T-helper 1 cell treated with Interleukin-12 subunit alpha and Interleukin-12 subunit beta and Interleukin-4 antibody, amounts not matched to agents 30 μg/mL and 1 μg/mL, for 36 hours (primary cell): ENCODE data around the gene ZNF664.
A peak's percentile ranks its signal among the peaks of the same experiment; 100 is the strongest.

Experiments used
- H3K27ac Mint-ChIP-seq: one replicate; pipeline ENCODE4 v1.8.0; 2021; ENCODE audit warnings: mild to moderate bottlenecking, mixed read lengths
- H3K27me3 Mint-ChIP-seq: one replicate; pipeline ENCODE4 v1.8.0; 2021; ENCODE audit warnings: low read depth, mixed read lengths
- H3K36me3 Mint-ChIP-seq: one replicate; pipeline ENCODE4 v1.8.0; 2021; ENCODE audit warnings: low read depth, mixed read lengths
- H3K4me1 Mint-ChIP-seq: one replicate; pipeline ENCODE4 v1.8.0; 2021; ENCODE audit warnings: low read depth, mixed read lengths
- H3K4me3 Mint-ChIP-seq: one replicate; pipeline ENCODE4 v1.8.0; 2021; ENCODE audit warnings: mild to moderate bottlenecking, moderate library complexity, mixed read lengths
- H3K9me3 Mint-ChIP-seq: one replicate; pipeline ENCODE4 v1.8.0; 2021; ENCODE audit warnings: mixed read lengths

Gene ZNF664

GRCh38 chr12:123972457-123973401, at the start of gene ZNF664, which contains the start of gene CCDC92:
TSS of gene ZNF664 (plus strand) at chr12:123973215. CDS start at chr12:124012145, 38,930 bp downstream.
TSS of gene CCDC92 (minus strand) at chr12:123972831. CDS start at chr12:123944305, 28,526 bp downstream.
- peaks cover 12% of the 10 kb centered on the region for H3K4me1 Mint-ChIP-seq
- peak within 1 kb of the TSS; percentile 93 for H3K4me3 Mint-ChIP-seq

GRCh38 chr12:123923927-123924326, 49.1 kb upstream of the ZNF664 start:
- no peak overlapping the region for H3K4me3 Mint-ChIP-seq
- H3K4me1 Mint-ChIP-seq, result no peaks in the 10 kb centered on the region
- H3K9me3 Mint-ChIP-seq, result no peaks in the 10 kb centered on the region
- H3K27ac Mint-ChIP-seq, result no peak overlapping the region
- no peaks in the 10 kb centered on the region for H3K36me3 Mint-ChIP-seq
- H3K27me3 Mint-ChIP-seq, result peaks cover 18% of the 10 kb centered on the region

More at GRCh38 chr12:123972457-123973401, at the start of gene ZNF664, which contains the start of gene CCDC92:
- Mint-ChIP-seq H3K27ac (peak within 1 kb of the TSS; percentile 91), H3K27me3 (peaks cover 13% of the 10 kb centered on the region), H3K36me3 (peaks cover 23% of the 10 kb centered on the region), H3K9me3 (no peaks in the 10 kb centered on the region)

GRCh38 chr12:123924539-123924938, 48.5 kb upstream of the ZNF664 start:
- no peaks in the 10 kb centered on the region for H3K36me3 Mint-ChIP-seq
- H3K27ac Mint-ChIP-seq, result no peak overlapping the region
- peaks cover 18% of the 10 kb centered on the region for H3K27me3 Mint-ChIP-seq

GRCh38 chr12:123928274-123928865, 44.6 kb upstream of the ZNF664 start:
- H3K27me3 Mint-ChIP-seq, result peaks cover 27% of the 10 kb centered on the region
- H3K36me3 Mint-ChIP-seq, result no peaks in the 10 kb centered on the region
- H3K4me1 Mint-ChIP-seq, result peaks cover 13% of the 10 kb centered on the region
- H3K4me3 Mint-ChIP-seq, result no peak overlapping the region
- H3K9me3 Mint-ChIP-seq, result no peaks in the 10 kb centered on the region
- H3K27ac Mint-ChIP-seq, result no peak overlapping the region

More at GRCh38 chr12:123924539-123924938, 48.5 kb upstream of the ZNF664 start:
- Mint-ChIP-seq H3K4me1 (no peaks in the 10 kb centered on the region), H3K9me3 (no peaks in the 10 kb centered on the region), H3K4me3 (no peak overlapping the region)

- Mint-ChIP-seq H3K4me3 (no peak overlapping the region), H3K27ac (no peak overlapping the region), H3K9me3 (no peaks in the 10 kb centered on the region), H3K27me3 (peaks cover 27% of the 10 kb centered on the region), H3K36me3 (no peaks in the 10 kb centered on the region), H3K4me1 (peaks cover 13% of the 10 kb centered on the region)
Observed at GRCh38 chr12:123928897-123929296, 44.1 kb upstream of the ZNF664 start.

GRCh38 chr12:123929946-123930583, 43.0 kb upstream of the ZNF664 start:
- H3K4me1 Mint-ChIP-seq, result peaks cover 13% of the 10 kb centered on the region
- H3K9me3 Mint-ChIP-seq, result no peaks in the 10 kb centered on the region
- no peak overlapping the region for H3K27ac Mint-ChIP-seq

GRCh38 chr12:123931686-123932321, 41.2 kb upstream of the ZNF664 start:
- peaks cover 6% of the 10 kb centered on the region for H3K36me3 Mint-ChIP-seq
- peak overlapping the region; percentile 26 for H3K27ac Mint-ChIP-seq
- no peak overlapping the region for H3K4me3 Mint-ChIP-seq
- H3K27me3 Mint-ChIP-seq, result peaks cover 17% of the 10 kb centered on the region
- no peaks in the 10 kb centered on the region for H3K9me3 Mint-ChIP-seq
- H3K4me1 Mint-ChIP-seq, result peaks cover 19% of the 10 kb centered on the region

More at GRCh38 chr12:123929946-123930583, 43.0 kb upstream of the ZNF664 start:
- H3K4me3 Mint-ChIP-seq, result no peak overlapping the region
- H3K36me3 Mint-ChIP-seq, result no peaks in the 10 kb centered on the region
- H3K27me3 Mint-ChIP-seq, result peaks cover 17% of the 10 kb centered on the region

- H3K4me3 Mint-ChIP-seq, result no peak overlapping the region
- no peaks in the 10 kb centered on the region for H3K9me3 Mint-ChIP-seq
- peaks cover 28% of the 10 kb centered on the region for H3K4me1 Mint-ChIP-seq
- H3K36me3 Mint-ChIP-seq, result peaks cover 11% of the 10 kb centered on the region
- H3K27me3 Mint-ChIP-seq, result peaks cover 17% of the 10 kb centered on the region
- H3K27ac Mint-ChIP-seq, result no peak overlapping the region
Observed at GRCh38 chr12:123933214-123933613, 39.8 kb upstream of the ZNF664 start.

- Mint-ChIP-seq H3K36me3 (peaks cover 11% of the 10 kb centered on the region), H3K9me3 (no peaks in the 10 kb centered on the region), H3K4me1 (peaks cover 37% of the 10 kb centered on the region), H3K27ac (no peak overlapping the region), H3K4me3 (no peak overlapping the region), H3K27me3 (peaks cover 15% of the 10 kb centered on the region)
Observed at GRCh38 chr12:123934016-123934620, 38.9 kb upstream of the ZNF664 start.

- H3K4me1 Mint-ChIP-seq, result peaks cover 38% of the 10 kb centered on the region
- peaks cover 11% of the 10 kb centered on the region for H3K36me3 Mint-ChIP-seq
- peaks cover 15% of the 10 kb centered on the region for H3K27me3 Mint-ChIP-seq
- no peak overlapping the region for H3K27ac Mint-ChIP-seq
- no peaks in the 10 kb centered on the region for H3K9me3 Mint-ChIP-seq
- H3K4me3 Mint-ChIP-seq, result no peak overlapping the region
Observed at GRCh38 chr12:123934829-123935228, 38.2 kb upstream of the ZNF664 start.

GRCh38 chr12:123935956-123936355, 37.1 kb upstream of the ZNF664 start:
- H3K4me3 Mint-ChIP-seq, result no peak overlapping the region
- H3K36me3 Mint-ChIP-seq, result peaks cover 11% of the 10 kb centered on the region
- peaks cover 15% of the 10 kb centered on the region for H3K27me3 Mint-ChIP-seq
- H3K9me3 Mint-ChIP-seq, result no peaks in the 10 kb centered on the region
- H3K4me1 Mint-ChIP-seq, result peaks cover 38% of the 10 kb centered on the region
- H3K27ac Mint-ChIP-seq, result peak overlapping the region; percentile 72

- Mint-ChIP-seq H3K9me3 (no peaks in the 10 kb centered on the region), H3K36me3 (peaks cover 11% of the 10 kb centered on the region), H3K27me3 (peaks cover 12% of the 10 kb centered on the region), H3K4me1 (peaks cover 38% of the 10 kb centered on the region), H3K4me3 (peak overlapping the region; percentile 49), H3K27ac (peak overlapping the region; percentile 72)
Observed at GRCh38 chr12:123936471-123936870, 36.5 kb upstream of the ZNF664 start.

- peaks cover 32% of the 10 kb centered on the region for H3K4me1 Mint-ChIP-seq
- peak overlapping the region; percentile 58 for H3K4me3 Mint-ChIP-seq
- peak overlapping the region; percentile 78 for H3K27ac Mint-ChIP-seq
- H3K9me3 Mint-ChIP-seq, result no peaks in the 10 kb centered on the region
- peaks cover 17% of the 10 kb centered on the region for H3K36me3 Mint-ChIP-seq
- H3K27me3 Mint-ChIP-seq, result peaks cover 6% of the 10 kb centered on the region
Observed at GRCh38 chr12:123936956-123937706, 35.9 kb upstream of the ZNF664 start.
